H1 (cell line): ENCODE results near the gene NSL1. TPM values are rescaled to one million over a fixed set of nuclear protein-coding genes. Genes with fewer than 3 reads are reported as not detected.

ENCODE experiments used
- KDM1A ChIP-seq: fragments of 200-600, 300-600 bp; sonication (generic); IDR thresholded peaks from 2 replicates; pipeline ENCODE4 v1.7.1; 2016; ENCODE audit warnings: mild to moderate bottlenecking, low read length, borderline replicate concordance
- polyA plus RNA-seq, 7 experiments: library from polyadenylated mRNA; depleted of rRNA in 3 of 7; stranded (reverse) in 5 of 7; unstranded in 2 of 7; fragments of >200 nt in 5 of 7; fragments of 200-250 nt in 2 of 7; gene quantifications; 1 replicate in 5 of 7; 2 replicates in 1 of 7; 4 replicates in 1 of 7; pipeline versions ENCODE4 v1.2.1 to v1.2.3, GENCODE V29; 2011 to 2013; ENCODE audit warnings: missing spikeins in 2 of 7, mixed read lengths in 2 of 7
- total RNA-seq: library from RNA; stranded (reverse); fragmentation: NEBNext Ultra II Directional; extraction: Animal tissue kit (Norgen Biotek cat#: 25700); gene quantifications from 2 replicates; pipeline ENCODE4 v1.2.1, GENCODE V29; 2021

The NSL1 gene
- total and polyA plus RNA-seq, 2 of the 8 experiments (the other 6 are each of a cell fraction or from before 2014, with no cell fraction given) = 25.4 to 51.7 TPM

DNA sequence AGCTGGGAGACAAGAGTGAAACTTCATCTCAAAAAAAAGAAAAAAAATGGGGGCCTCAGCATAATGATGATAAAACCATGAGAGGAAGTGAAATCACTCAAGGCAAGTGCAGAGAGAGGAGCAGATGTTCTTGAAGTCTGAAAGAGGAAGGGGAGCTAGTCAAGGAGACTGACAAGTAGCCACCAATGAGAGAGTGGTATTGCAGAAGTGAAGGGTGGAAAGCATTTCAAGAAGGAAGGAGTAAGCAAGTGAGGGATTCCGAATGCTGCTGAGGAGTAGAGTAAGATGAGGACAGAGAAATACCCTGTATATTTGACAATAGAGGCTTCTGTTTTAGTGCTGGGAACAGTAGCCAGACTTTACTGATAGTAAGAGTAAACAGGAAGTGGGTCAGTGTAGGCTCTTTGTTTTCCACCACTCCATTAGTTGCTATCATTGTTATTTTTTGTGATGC lies 3.0 kb upstream of the NSL1 start (continued):
- no peak for TF ChIP-seq KDM1A
